Measurements from ENCODE around the gene TMEM179. TPM values are rescaled to one million over a fixed set of nuclear protein-coding genes. Genes with fewer than 3 reads are reported as not detected.

The TMEM179 gene
- total and polyA plus RNA-seq, 10 of the 15 experiments (the other 5 are each of a cell fraction or from before 2014, with no cell fraction given) = not detected

- ChIA-PET SMC1A (ENCODE audit: uncharacterized antibody, unreplicated experiment) (no interaction called here), CTCF (no interaction called here), RAD21 (ENCODE audit: unreplicated experiment) (no interaction called here), POLR2A (no interaction called here)
- ATAC-seq (peak; percentile 46), DNase-seq (ENCODE audit: low read depth, low spot score) (no peak), FAIRE-seq (no peak)
- no peaks in the 10 kb centered on the region for H3K9me3 ChIP-seq (replicated peaks; ENCODE audit: control insufficient read depth, insufficient read depth, low read length)
- H3K9ac ChIP-seq (ENCODE audit: control insufficient read depth, insufficient read depth, low read length) = no peak overlapping the region
- no peak overlapping the region for H2AFZ ChIP-seq (ENCODE audit: control insufficient read depth, low read depth, low read length)
- no peaks in the 10 kb centered on the region for H3K4me1 ChIP-seq (ENCODE audit: control insufficient read depth, insufficient read depth, low read length)
- H4K20me1 ChIP-seq (ENCODE audit: control insufficient read depth, insufficient read depth) = no peaks in the 10 kb centered on the region
- 10% methylated on average over 15 of the region's 15 CpGs for WGBS (ENCODE audit: insufficient coverage, insufficient replicate concordance, low lambda C conversion rate, missing lambda C conversion rate)
- H3K4me2 ChIP-seq (ENCODE audit: control insufficient read depth, insufficient read depth) = no peak overlapping the region
- H3K4me3 ChIP-seq = no peak overlapping the region
- H3K27me3 ChIP-seq (replicated peaks in 1 of 2; ENCODE audit: control insufficient read depth in 2 of 2, insufficient read depth in 2 of 2, low read length in 1 of 2) = peaks cover 0 to 5% of the 10 kb centered on the region in 2 experiments; a peak in 2 of 4 replicates
- no TSS peak for BruUV-seq (replicated peaks)
- TF ChIP-seq TAF1 (IDR thresholded peaks at IDR 0.05; ENCODE audit: borderline replicate concordance, low read depth, low read length) = no peak
- no peak for TF ChIP-seq FOS (IDR thresholded peaks at IDR 0.05; ENCODE audit: borderline replicate concordance, extremely low read depth, insufficient read length)
- TF ChIP-seq RAD21 (IDR thresholded peaks at IDR 0.05; ENCODE audit: insufficient read depth, low read depth, low read length) = no peak
- no peak for TF ChIP-seq PAX8 (IDR thresholded peaks at IDR 0.05)
- no peak for TF ChIP-seq RB1 (IDR thresholded peaks at IDR 0.05; ENCODE audit: borderline replicate concordance)
- no peak for TF ChIP-seq STAT1 (conservative IDR thresholded peaks at IDR 0.05)
- TF ChIP-seq EGR1 (IDR thresholded peaks at IDR 0.05; ENCODE audit: borderline replicate concordance in 1 of 2, low read depth in 2 of 2, low read length in 2 of 2) = no peak
- TF ChIP-seq KLF5 (IDR thresholded peaks at IDR 0.05; ENCODE audit: partially characterized antibody) = no peak
- TF ChIP-seq FOXM1 (IDR thresholded peaks at IDR 0.05; ENCODE audit: low read depth, low read length) = no peak
- TF ChIP-seq JUND (IDR thresholded peaks at IDR 0.05; ENCODE audit: low read depth, low read length) = no peak
- TF ChIP-seq KAT2A (conservative IDR thresholded peaks at IDR 0.05; ENCODE audit: control insufficient read depth, low read depth, low read length) = no peak
- no peak for TF ChIP-seq SREBF2 (IDR thresholded peaks at IDR 0.05; ENCODE audit: low read length)
- TF ChIP-seq EP300 (IDR thresholded peaks at IDR 0.05; ENCODE audit: borderline replicate concordance in 1 of 2, control insufficient read depth in 1 of 2, low read depth in 2 of 2, low read length in 2 of 2) = no peak
- TF ChIP-seq NFIC (IDR thresholded peaks at IDR 0.05; ENCODE audit: low read depth, low read length) = no peak
- no peak for TF ChIP-seq ZNF274 (IDR thresholded peaks at IDR 0.05; ENCODE audit: insufficient read depth, insufficient read length)
- no peak for TF ChIP-seq CUX1 (IDR thresholded peaks at IDR 0.05; ENCODE audit: insufficient replicate concordance, low read depth, low read length)
- intact Hi-C loops (cut with micrococcal nuclease; ENCODE audit: unreplicated experiment) = no loop called here
- no peaks in the 10 kb centered on the region for H3K36me3 ChIP-seq (ENCODE audit: control insufficient read depth in 2 of 2, insufficient read depth in 2 of 2, low read length in 1 of 2)
- in situ Hi-C loops (cut with MboI) = loop anchor here (5.0 kb wide), 2 partner anchors 421 to 486 kb away; no protein-coding TSS in a partner anchor
- H3K27ac ChIP-seq (ENCODE audit: control insufficient read depth, insufficient read depth) = no peak overlapping the region
- no peaks in the 10 kb centered on the region for H3K79me2 ChIP-seq (ENCODE audit: control insufficient read depth, insufficient read depth, low read length)
These were observed 41.3 kb downstream of the TMEM179 start for GRCh38 chr14:104563191-104563741.
